Measurements from ENCODE around the gene FAM185A. TPM values are rescaled to one million over a fixed set of nuclear protein-coding genes. Genes with fewer than 3 reads are reported as not detected.
A peak's percentile ranks its signal among the peaks of the same experiment; 100 is the strongest.
"Not testable (repeated sequence)": the region's sequence is repeated elsewhere in the genome, so short reads cannot be mapped to it uniquely, and the experiment has no call there.

FAM185A gene
- total and polyA plus RNA-seq, 7 donors: 5.2 to 11.1 (median 8.6) TPM

DNA sequence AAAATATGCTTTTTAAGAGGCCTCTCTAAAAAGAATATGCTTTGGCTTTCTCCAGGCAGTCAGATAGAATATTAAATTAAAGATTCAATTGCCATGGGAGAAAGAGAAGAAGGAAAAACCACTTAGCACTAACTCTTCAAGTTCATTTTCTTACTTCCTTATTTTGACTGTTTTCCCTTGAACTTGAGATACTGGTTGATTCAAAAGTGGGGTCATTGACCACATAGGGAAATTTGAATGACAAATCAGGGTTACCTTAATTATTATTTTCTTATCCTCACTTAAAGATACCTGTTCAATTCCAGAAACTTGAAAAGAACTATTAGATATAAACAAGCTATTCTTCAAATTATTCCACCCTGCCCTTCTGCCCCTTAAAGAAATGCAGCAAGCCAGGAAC, 27.4 kb downstream of the FAM185A start:
- H3K9me3 ChIP-seq; DNase-seq; ATAC-seq; H3K4me3 ChIP-seq; H3K27ac ChIP-seq; H3K4me1 ChIP-seq; H3K27me3 ChIP-seq (ENCODE audit: insufficient read depth in 3 of 3, low read length in 2 of 3); intact Hi-C loops (cut with DNase I): not testable (repeated sequence)
- peaks cover 0 to 30% of the 10 kb centered on the region in 2 donors for H3K36me3 ChIP-seq (ENCODE audit: insufficient read depth in 1 of 2, low read depth in 1 of 2)

DNA sequence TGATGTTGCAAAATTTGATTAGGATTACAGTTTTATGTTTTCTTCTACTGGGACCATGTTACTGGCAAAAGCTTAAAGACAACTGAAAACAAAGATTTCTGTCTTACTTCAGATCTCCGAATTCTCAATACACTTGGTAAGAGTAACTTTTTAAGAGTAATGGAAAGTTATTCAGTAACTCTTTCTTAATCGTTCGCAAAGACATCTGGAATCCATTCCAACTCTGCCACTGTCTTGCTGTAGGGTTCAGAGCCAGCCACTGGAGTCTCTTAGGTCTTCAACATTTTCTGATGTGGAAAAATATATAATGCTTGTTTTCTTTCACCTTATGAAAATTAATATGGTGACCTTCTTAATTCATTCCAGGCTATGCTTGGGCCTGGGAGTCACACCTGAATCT, 29.9 kb downstream of the FAM185A start:
- H3K4me1 ChIP-seq; ATAC-seq; H3K27me3 ChIP-seq (ENCODE audit: insufficient read depth in 3 of 3, low read length in 2 of 3); H3K27ac ChIP-seq; H3K4me3 ChIP-seq; DNase-seq; intact Hi-C loops (cut with DNase I); H3K9me3 ChIP-seq: not testable (repeated sequence)
- 74 to 90% (median 81%) methylated on average over 3 of the region's 3 CpGs for WGBS, 3 donors
- H3K36me3 ChIP-seq (ENCODE audit: insufficient read depth in 1 of 2, low read depth in 1 of 2): peaks cover 0 to 31% of the 10 kb centered on the region in 2 donors

DNA sequence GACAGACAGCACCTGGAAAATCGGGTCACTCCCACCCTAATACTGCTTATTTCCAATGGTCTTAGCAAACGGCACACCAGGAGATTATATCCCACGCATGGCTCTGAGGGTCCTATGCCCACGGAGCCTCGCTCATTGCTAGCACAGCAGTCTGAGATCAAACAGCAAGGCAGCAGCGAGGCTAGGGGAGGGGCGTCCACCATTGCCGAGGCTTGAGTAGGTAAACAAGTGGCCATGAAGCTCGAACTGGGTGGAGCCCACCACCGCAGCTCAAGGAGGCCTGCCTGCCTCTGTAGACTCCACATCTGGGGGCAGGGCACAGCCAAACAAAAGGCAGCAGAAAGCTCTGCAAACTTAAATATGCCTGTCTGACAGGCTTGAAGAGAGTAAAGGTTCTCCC, 32.1 kb downstream of the FAM185A start:
- H3K9me3 ChIP-seq; H3K4me1 ChIP-seq; H3K4me3 ChIP-seq; intact Hi-C loops (cut with DNase I); ATAC-seq; H3K27ac ChIP-seq; H3K27me3 ChIP-seq (ENCODE audit: insufficient read depth in 3 of 3, low read length in 2 of 3): not testable (repeated sequence)
- peaks cover 0 to 31% of the 10 kb centered on the region in 2 donors for H3K36me3 ChIP-seq (ENCODE audit: insufficient read depth in 1 of 2, low read depth in 1 of 2)
- 98% methylated on average over 10 of the region's 10 CpGs for WGBS, 3 donors
- DNase-seq: peak in 1 of 2 donors; percentile 28

DNA sequence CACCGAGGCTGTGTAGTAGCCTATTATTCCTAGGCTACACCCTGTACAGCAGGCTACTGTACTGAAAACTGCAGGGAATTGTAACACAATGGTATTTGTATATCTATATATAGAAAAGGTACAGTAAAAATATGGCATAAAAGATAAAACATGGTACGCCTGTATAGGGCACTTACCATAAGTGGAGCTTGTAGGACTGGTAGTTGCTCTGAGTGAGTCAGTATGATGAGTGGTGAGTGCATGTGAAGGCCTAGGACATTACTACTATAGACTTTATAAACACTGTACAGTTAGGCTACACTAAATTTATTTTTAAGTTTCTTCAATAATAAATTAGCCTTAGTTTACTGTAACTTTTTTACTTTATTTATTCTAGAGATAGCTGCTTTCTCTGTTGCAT, 40.0 kb downstream of the FAM185A start:
- 94 to 100% (median 97%) methylated on average over 2 of the region's 2 CpGs for WGBS, 3 donors
- intact Hi-C loops (cut with DNase I): not testable (repeated sequence)

DNA sequence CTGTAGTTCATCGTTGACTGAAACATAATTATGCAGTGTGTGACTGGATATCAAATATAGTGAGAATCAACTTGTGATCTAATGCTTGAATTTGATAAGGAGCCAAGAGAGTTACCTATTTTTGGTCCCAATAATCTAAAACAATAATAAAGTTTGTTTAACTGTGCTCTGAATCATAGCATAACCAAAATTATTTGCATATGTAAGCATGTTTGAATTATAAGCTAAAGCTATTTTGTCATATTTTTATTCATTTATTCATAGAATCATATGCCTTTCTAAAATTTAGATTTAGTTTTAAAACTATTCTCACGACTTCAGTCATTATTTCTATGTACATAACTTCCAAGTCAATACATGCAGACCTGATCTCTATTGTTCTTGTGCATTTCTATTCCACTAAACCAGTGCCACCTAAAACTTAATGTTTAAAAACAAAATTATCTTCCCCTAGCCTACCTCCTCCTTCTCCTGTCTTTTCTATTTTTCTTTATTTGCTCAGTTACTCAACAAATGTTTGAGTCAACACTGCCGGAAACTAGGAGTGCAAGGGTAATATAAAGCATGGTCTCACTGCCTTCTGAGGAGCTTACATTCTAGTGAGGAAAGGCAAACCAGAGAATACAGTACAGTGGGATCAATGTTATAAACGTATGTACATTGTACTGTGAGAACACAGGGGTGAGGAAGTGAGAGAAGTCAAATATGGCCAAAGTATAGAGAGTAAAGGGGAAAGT, 41.7 kb downstream of the FAM185A start:
- not testable (repeated sequence) for ATAC-seq, H3K4me1 ChIP-seq

More for the DNA sequence above, 40.0 kb downstream of the FAM185A start:
- not testable (repeated sequence) for H3K4me3 ChIP-seq; H3K27ac ChIP-seq; ATAC-seq; H3K27me3 ChIP-seq (ENCODE audit: insufficient read depth in 3 of 3, low read length in 2 of 3); DNase-seq; H3K9me3 ChIP-seq; H3K4me1 ChIP-seq
- peaks cover 0 to 23% of the 10 kb centered on the region in 2 donors for H3K36me3 ChIP-seq (ENCODE audit: insufficient read depth in 1 of 2, low read depth in 1 of 2)

DNA sequence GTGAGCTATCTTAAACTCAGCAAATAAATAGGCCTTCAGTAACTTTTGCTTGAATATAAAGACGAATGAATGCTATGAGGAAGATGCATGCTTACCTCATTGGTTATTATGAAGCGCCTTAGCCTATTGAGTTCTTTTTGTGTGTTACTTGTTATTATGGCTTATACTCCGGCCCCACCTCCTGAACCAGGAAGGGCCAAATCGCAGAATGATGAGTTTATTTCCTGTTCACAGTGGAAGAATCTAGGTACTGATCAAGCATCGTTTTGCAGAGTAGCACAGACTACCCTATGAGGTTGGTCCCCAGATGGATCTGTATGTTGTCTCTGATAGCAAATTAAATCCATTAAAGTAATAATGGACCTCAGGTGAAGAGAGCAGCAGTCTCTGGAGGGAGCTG, 42.6 kb downstream of the FAM185A start:
- ATAC-seq; H3K9me3 ChIP-seq; H3K4me1 ChIP-seq; H3K27ac ChIP-seq; DNase-seq; H3K27me3 ChIP-seq (ENCODE audit: insufficient read depth in 3 of 3, low read length in 2 of 3); intact Hi-C loops (cut with DNase I); H3K4me3 ChIP-seq: not testable (repeated sequence)
- H3K36me3 ChIP-seq (ENCODE audit: insufficient read depth in 1 of 2, low read depth in 1 of 2): peaks cover 0 to 23% of the 10 kb centered on the region in 2 donors
- WGBS, 3 donors: 80 to 90% (median 82%) methylated on average over 5 of the region's 5 CpGs

More for the DNA sequence above, 41.7 kb downstream of the FAM185A start:
- H3K27ac ChIP-seq; DNase-seq; H3K27me3 ChIP-seq (ENCODE audit: insufficient read depth in 3 of 3, low read length in 2 of 3); H3K9me3 ChIP-seq; H3K4me3 ChIP-seq; intact Hi-C loops (cut with DNase I): not testable (repeated sequence)
- H3K36me3 ChIP-seq (ENCODE audit: insufficient read depth in 1 of 2, low read depth in 1 of 2): peaks cover 0 to 23% of the 10 kb centered on the region in 2 donors
- 88 to 94% (median 89%) methylated on average over 3 to 4 of the region's 4 CpGs for WGBS, 3 donors

DNA sequence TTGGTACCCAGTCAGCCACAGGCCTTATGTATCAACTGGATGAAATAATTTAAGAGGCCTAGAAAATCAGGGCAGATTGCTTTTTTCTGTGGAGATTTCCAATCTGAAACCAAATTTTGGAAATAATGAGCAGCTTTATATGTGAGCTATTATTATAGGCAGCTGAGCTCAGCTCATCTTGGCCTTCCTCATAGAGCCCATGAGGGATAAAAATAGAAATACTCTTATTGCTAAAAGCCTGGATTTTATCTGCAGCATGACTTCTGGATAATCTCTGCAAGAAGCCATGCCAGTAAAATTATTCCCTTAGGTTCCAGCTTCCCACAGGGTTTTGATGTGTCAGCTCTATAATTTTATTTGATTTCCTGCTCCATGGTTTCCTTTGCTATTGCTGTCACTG, 43.0 kb downstream of the FAM185A start:
- intact Hi-C loops (cut with DNase I); H3K27ac ChIP-seq; H3K4me3 ChIP-seq; H3K27me3 ChIP-seq (ENCODE audit: insufficient read depth in 3 of 3, low read length in 2 of 3); H3K9me3 ChIP-seq; DNase-seq; H3K4me1 ChIP-seq: not testable (repeated sequence)
- peaks cover 0 to 23% of the 10 kb centered on the region in 2 donors for H3K36me3 ChIP-seq (ENCODE audit: insufficient read depth in 1 of 2, low read depth in 1 of 2)
- ATAC-seq: peak in 2 of 4 donors; percentile 59 to 72

DNA sequence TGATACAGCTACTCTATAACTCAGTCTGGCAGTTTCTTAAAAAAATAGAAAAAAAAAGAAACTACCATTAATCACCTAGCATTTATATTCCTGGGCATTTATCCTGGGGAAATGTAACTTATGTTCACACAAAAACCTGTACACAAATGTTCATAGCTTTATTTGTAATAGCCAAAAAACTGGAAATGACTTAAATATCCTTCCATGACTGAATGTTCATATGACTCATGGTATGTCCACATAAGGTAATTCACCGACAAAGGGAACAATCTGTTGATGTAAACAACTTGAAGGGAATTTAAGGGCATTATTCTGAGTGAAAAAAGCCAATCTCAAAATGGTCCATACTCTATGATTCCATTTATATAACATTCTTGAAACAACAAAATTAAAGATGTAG, 45.8 kb downstream of the FAM185A start:
- H3K27ac ChIP-seq; H3K4me1 ChIP-seq; DNase-seq; H3K4me3 ChIP-seq; ATAC-seq; intact Hi-C loops (cut with DNase I); H3K9me3 ChIP-seq; H3K27me3 ChIP-seq (ENCODE audit: insufficient read depth in 3 of 3, low read length in 2 of 3); H3K36me3 ChIP-seq (ENCODE audit: insufficient read depth in 1 of 2, low read depth in 1 of 2): not testable (repeated sequence)
- WGBS, 3 donors: 83 to 92% (median 91%) methylated on average over 1 of the region's 1 CpG

DNA sequence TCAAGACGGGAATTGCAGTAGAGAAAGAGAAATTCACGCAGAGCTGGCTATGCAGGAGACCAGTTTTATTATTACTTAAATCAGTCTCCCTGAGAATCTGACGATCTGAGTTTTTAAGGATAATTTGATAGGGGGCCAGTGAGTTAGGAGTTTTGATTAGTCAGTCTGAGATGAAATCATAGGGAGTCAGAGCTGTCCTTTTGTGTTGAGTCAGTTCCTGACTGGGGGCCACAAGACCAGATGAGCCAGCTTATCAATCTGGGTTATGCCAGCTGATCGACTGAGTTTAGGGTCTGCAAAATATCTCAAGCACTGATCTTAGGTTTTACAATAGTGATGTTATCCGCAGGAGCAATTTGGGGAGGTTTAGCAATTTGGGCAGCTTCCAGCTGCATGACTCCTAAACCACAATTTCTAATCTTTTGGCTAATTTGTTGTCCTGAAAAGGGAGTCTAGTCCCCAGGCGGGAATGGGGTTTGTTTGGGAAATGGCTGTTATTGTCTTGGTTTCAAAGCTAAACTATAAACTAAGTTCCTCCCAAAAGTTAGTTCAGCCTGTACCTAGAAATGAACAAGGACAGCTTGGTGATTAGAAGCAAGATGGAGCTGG, 47.3 kb downstream of the FAM185A start:
- ATAC-seq; H3K4me1 ChIP-seq; H3K27ac ChIP-seq; H3K9me3 ChIP-seq; DNase-seq; H3K4me3 ChIP-seq; intact Hi-C loops (cut with DNase I); H3K36me3 ChIP-seq (ENCODE audit: insufficient read depth in 1 of 2, low read depth in 1 of 2); H3K27me3 ChIP-seq (ENCODE audit: insufficient read depth in 3 of 3, low read length in 2 of 3): not testable (repeated sequence)
- WGBS, 3 donors: 95 to 99% (median 98%) methylated on average over 4 to 5 of the region's 6 CpGs

Data from psoas muscle (tissue), 8 donors.